Measurements from ENCODE around the gene FRK. TPM values are rescaled to one million over a fixed set of nuclear protein-coding genes. Genes with fewer than 3 reads are reported as not detected.

FRK gene
- total and polyA plus RNA-seq, 7 donors, result 0.10 to 4.2 (median 1.4) TPM

- no peaks in the 10 kb centered on the region for H3K27me3 ChIP-seq (ENCODE audit: insufficient read depth in 3 of 3, low read length in 2 of 3)
- DNase-seq (no peak), ATAC-seq (no peak)
- 94 to 97% (median 95%) methylated on average over 5 of the region's 5 CpGs for WGBS, 3 donors
- TF ChIP-seq CTCF (IDR thresholded peaks at IDR 0.05), result no peak
- intact Hi-C loops (cut with DNase I), result no loop called here
- H3K4me1 ChIP-seq, result no peaks in the 10 kb centered on the region
- no peak overlapping the region for H3K27ac ChIP-seq
- no peak overlapping the region for H3K4me3 ChIP-seq
- H3K9me3 ChIP-seq, result no peaks in the 10 kb centered on the region
- peaks cover 0 to 10% of the 10 kb centered on the region in 2 donors for H3K36me3 ChIP-seq (ENCODE audit: insufficient read depth in 1 of 2, low read depth in 1 of 2)
Measured at GRCh38 chr6:116002756-116003155, 57.9 kb downstream of the FRK start.

- no peaks in the 10 kb centered on the region for H3K9me3 ChIP-seq
- H3K27ac ChIP-seq, result no peak overlapping the region
- H3K27me3 ChIP-seq (ENCODE audit: insufficient read depth in 3 of 3, low read length in 2 of 3), result no peaks in the 10 kb centered on the region
- ATAC-seq (no peak), DNase-seq (no peak)
- no peaks in the 10 kb centered on the region for H3K4me1 ChIP-seq
- no peak overlapping the region for H3K4me3 ChIP-seq
- intact Hi-C loops (cut with DNase I), result no loop called here
- WGBS, 3 donors, result 77 to 78% (median 78%) methylated on average over 3 of the region's 3 CpGs
- no peak for TF ChIP-seq CTCF (IDR thresholded peaks at IDR 0.05)
- H3K36me3 ChIP-seq (ENCODE audit: insufficient read depth in 1 of 2, low read depth in 1 of 2), result peaks cover 0 to 10% of the 10 kb centered on the region in 2 donors
Measured at GRCh38 chr6:115999235-115999634, 61.5 kb downstream of the FRK start.

GRCh38 chr6:115997990-115998585 is 62.6 kb downstream of the FRK start:
- intact Hi-C loops (cut with DNase I), result no loop called here
- ATAC-seq, result no peak

GRCh38 chr6:115986026-115986425 is 74.7 kb downstream of the FRK start:
- no peak overlapping the region for H3K27ac ChIP-seq
- no peak overlapping the region for H3K4me3 ChIP-seq
- DNase-seq (no peak), ATAC-seq (no peak)
- intact Hi-C loops (cut with DNase I), result no loop called here
- no peaks in the 10 kb centered on the region for H3K4me1 ChIP-seq
- H3K27me3 ChIP-seq (ENCODE audit: insufficient read depth in 3 of 3, low read length in 2 of 3), result no peaks in the 10 kb centered on the region
- TF ChIP-seq CTCF (IDR thresholded peaks at IDR 0.05), result no peak
- H3K36me3 ChIP-seq (ENCODE audit: insufficient read depth in 1 of 2, low read depth in 1 of 2), result no peaks in the 10 kb centered on the region
- no peaks in the 10 kb centered on the region for H3K9me3 ChIP-seq
- 56 to 73% (median 66%) methylated on average over 2 of the region's 2 CpGs for WGBS, 3 donors

More at GRCh38 chr6:115997990-115998585, 62.6 kb downstream of the FRK start:
- H3K27me3 ChIP-seq (ENCODE audit: insufficient read depth in 3 of 3, low read length in 2 of 3), result no peaks in the 10 kb centered on the region
- no peak for DNase-seq
- H3K4me3 ChIP-seq, result no peak overlapping the region
- no peak for TF ChIP-seq CTCF (IDR thresholded peaks at IDR 0.05)
- no peaks in the 10 kb centered on the region for H3K4me1 ChIP-seq
- no peak overlapping the region for H3K27ac ChIP-seq
- WGBS, 3 donors, result 75 to 80% (median 77%) methylated on average over 5 of the region's 5 CpGs
- H3K36me3 ChIP-seq (ENCODE audit: insufficient read depth in 1 of 2, low read depth in 1 of 2), result peaks cover 0 to 7% of the 10 kb centered on the region in 2 donors
- no peaks in the 10 kb centered on the region for H3K9me3 ChIP-seq

GRCh38 chr6:115984809-115985208 is 75.9 kb downstream of the FRK start:
- DNase-seq (no peak), ATAC-seq (no peak)
- no peak overlapping the region for H3K27ac ChIP-seq
- no peak overlapping the region for H3K4me3 ChIP-seq
- intact Hi-C loops (cut with DNase I), result no loop called here
- TF ChIP-seq CTCF (IDR thresholded peaks at IDR 0.05), result no peak
- no peaks in the 10 kb centered on the region for H3K27me3 ChIP-seq (ENCODE audit: insufficient read depth in 3 of 3, low read length in 2 of 3)
- no peaks in the 10 kb centered on the region for H3K9me3 ChIP-seq
- no peaks in the 10 kb centered on the region for H3K4me1 ChIP-seq
- 56 to 93% (median 79%) methylated on average over 2 of the region's 2 CpGs for WGBS, 3 donors
- H3K36me3 ChIP-seq (ENCODE audit: insufficient read depth in 1 of 2, low read depth in 1 of 2), result no peaks in the 10 kb centered on the region

All from psoas muscle (tissue), 8 donors.